Peyer's patch (tissue), 4 donors: ENCODE results near the gene TBC1D2B.

ENCODE experiments used
- POLR2A ChIP-seq, 2 donors: fragments of 450-650 bp; IDR thresholded peaks; one replicate each; pipeline ENCODE4 v1.5.1; 2017; ENCODE audit warnings: antibody characterized with exemption in 2 of 2, mild to moderate bottlenecking in 2 of 2, moderate library complexity in 2 of 2
- TF ChIP-seq, protein P1 (sequence below), 6 experiments: fragments of 450-650 bp in 4 of 6; fragments of 200-600 bp in 2 of 6; sonication (generic) in 1 of 6; IDR thresholded peaks; one replicate each; pipeline ENCODE4 v1.5.1; 2017 to 2019; ENCODE audit warnings: antibody characterized with exemption in 6 of 6, mild to moderate bottlenecking in 3 of 6, moderate library complexity in 1 of 6

DNA sequence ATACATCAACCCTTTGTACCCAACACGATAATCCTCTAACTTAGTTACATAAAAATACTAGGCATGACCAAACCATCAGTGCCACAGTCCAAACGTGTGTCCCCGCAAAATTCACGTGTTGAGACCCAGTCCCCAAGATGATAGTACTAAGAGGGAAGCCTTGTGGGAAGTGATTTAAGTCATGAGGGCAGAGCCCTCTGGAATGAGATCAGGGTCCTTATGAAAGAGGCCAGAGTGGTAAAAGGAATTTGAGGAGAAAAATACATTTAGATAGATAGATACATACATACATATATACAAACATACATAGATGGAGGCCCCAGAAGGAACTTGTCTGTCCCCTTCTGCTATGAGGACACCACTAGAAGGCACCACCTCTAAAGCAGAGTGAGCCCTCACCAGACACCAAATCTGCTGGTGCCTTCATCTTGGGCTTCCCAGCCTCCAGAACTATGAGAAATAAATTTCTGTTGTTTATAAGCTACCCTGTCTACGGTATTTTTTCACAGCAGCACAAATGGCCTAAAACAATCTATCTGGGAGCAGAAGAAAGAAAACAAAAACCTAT, 8.0 kb downstream of the TBC1D2B start:
- TF ChIP-seq POLR2A (IDR thresholded peaks at IDR 0.05): no peak
- TF ChIP-seq, protein P1, sequence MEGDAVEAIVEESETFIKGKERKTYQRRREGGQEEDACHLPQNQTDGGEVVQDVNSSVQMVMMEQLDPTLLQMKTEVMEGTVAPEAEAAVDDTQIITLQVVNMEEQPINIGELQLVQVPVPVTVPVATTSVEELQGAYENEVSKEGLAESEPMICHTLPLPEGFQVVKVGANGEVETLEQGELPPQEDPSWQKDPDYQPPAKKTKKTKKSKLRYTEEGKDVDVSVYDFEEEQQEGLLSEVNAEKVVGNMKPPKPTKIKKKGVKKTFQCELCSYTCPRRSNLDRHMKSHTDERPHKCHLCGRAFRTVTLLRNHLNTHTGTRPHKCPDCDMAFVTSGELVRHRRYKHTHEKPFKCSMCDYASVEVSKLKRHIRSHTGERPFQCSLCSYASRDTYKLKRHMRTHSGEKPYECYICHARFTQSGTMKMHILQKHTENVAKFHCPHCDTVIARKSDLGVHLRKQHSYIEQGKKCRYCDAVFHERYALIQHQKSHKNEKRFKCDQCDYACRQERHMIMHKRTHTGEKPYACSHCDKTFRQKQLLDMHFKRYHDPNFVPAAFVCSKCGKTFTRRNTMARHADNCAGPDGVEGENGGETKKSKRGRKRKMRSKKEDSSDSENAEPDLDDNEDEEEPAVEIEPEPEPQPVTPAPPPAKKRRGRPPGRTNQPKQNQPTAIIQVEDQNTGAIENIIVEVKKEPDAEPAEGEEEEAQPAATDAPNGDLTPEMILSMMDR (IDR thresholded peaks at IDR 0.05): no peak
